ENCODE measurements around the gene SLC43A3. TPM values are rescaled to one million over a fixed set of nuclear protein-coding genes. Genes with fewer than 3 reads are reported as not detected.
"Not testable (repeated sequence)": the region's sequence is repeated elsewhere in the genome, so short reads cannot be mapped to it uniquely, and the experiment has no call there.

Gene SLC43A3
- polyA plus RNA-seq, 5 donors, result 36.9 to 47.7 (median 39.3) TPM

- no peak for DNase-seq
These were observed 18.9 kb downstream of the SLC43A3 start for GRCh38 chr11:57407941-57408475.

- no peak for DNase-seq
These were observed 19.7 kb downstream of the SLC43A3 start for GRCh38 chr11:57407010-57407920.

DNA sequence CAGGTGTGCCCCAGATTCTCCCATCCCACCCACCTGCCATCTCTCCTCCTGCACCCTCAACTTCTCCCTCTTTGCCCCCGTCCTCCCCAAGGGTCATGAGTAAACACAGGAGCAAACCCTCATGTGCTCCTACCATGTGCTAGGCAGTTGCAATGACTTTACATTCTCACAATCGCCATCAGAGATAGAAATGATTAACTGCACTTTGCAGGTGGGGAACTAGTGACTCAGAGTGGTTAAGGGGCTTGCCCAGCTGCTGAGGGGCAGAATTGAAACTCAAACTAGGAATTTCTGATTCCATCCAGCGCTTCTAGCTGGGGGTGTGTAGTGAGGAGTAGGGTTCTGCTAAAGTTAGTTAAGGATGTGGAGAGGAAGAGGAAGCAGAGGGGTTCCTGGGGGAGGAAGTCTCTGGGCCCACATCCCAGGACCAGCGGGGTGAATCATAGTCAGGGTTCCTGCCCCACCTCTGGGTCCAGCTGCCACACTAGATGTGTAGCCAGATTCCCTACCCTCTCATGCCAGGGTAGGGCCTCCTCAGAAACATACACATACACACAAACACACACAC is 20.5 kb downstream of the SLC43A3 start:
- no peak for DNase-seq

- DNase-seq, result no peak
These were observed 21.6 kb downstream of the SLC43A3 start for GRCh38 chr11:57405271-57405860.

GRCh38 chr11:57403802-57404147 is 23.1 kb downstream of the SLC43A3 start:
- no peak for DNase-seq

- DNase-seq, result not testable (repeated sequence)
These were observed 23.7 kb downstream of the SLC43A3 start for GRCh38 chr11:57403003-57403801.

DNA sequence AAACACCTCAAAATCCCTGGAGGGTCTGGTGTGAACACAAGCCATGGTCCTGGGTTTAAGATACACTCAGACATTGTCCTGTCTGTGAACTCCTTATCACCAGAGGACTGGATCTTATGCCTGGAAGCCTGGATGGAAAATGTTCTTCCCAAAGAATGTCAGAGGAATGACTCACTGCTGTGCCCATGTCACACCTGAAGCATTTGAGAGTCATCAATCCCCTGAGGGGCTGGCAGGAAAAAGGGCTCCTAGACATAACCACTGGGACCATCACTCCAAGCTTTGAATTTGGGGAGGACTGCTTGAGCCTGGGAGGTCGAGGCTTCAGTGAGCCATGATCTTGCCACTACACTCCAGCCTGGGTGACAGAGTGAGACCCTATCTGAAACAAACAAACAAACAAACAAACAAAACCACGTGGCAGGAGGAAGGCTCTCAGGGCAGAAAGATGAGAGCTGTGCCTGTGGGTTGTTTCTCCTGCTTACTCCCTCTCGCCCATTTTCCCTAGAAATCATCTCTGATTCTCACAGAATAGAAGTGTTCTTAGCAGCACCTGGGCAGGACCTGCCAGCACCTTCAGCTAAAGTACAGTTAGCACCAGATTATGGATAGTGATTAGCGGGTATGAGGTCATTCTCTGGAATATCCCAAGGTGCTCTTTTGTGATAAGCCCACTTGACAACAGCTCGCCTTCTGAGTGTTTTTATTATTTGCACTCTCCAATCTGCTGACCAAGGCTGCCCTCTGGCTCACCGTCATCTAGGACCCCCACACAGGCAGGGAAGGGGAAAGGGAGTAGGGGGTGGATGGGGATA is 24.5 kb downstream of the SLC43A3 start:
- DNase-seq, result no peak

GRCh38 chr11:57399972-57400578 is 26.8 kb downstream of the SLC43A3 start:
- DNase-seq, result no peak

DNA sequence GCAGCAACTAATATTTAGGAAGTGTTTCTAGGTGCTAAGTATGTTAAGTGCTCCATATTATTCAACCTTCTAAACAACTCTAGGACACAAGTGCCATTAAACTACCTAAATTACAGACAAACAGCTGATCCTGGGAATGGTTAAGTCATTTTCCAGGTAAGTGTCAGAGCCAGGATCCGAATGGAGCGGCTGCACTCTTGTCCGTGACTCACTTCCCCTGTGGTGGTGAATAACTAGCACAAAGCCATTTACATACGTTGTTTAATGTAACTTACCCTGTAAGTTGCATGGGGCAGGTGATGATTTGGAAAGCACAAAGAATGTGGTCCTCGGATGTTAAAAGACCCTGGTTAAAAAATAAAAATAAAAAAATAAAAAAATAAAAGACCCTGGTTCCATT is 27.7 kb downstream of the SLC43A3 start:
- no peak for DNase-seq

GRCh38 chr11:57397394-57397990 is 29.4 kb downstream of the SLC43A3 start:
- DNase-seq, result no peak

- no peak for DNase-seq
These were observed 30.2 kb downstream of the SLC43A3 start for GRCh38 chr11:57396744-57397143.

DNA sequence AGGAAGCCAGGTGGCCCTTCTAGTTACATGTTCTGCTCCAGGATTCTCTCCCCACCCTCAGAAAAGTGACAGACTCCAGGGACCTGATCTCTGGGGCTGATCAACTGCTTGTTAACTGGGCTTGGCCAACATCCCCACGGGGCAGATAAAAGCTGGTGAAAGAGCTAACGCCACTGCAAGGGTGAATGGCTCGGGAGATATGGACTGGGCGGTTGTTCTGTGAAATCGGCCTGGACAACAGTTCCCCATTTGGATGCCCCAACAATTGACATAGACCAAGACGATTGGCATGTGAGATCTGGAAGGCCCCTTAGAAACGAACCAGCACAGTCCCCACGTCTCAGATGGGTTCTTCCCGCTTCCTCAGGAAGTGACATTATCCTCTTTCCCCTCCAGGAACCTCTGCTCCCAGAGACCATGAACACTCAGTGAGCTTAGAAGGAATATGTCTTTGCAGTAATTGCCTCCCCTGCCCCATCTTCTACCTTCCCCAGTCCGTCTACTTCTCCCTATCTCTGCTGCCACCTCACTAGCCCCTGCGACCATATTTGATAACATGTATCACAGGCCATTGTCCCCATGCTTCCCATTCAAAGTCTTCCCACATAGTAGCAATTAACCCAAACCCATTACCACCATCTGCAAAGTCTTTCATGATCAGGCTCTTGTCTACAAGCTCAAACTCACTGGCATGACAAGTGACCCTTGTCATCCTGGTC is 30.9 kb downstream of the SLC43A3 start:
- no peak for DNase-seq

DNA sequence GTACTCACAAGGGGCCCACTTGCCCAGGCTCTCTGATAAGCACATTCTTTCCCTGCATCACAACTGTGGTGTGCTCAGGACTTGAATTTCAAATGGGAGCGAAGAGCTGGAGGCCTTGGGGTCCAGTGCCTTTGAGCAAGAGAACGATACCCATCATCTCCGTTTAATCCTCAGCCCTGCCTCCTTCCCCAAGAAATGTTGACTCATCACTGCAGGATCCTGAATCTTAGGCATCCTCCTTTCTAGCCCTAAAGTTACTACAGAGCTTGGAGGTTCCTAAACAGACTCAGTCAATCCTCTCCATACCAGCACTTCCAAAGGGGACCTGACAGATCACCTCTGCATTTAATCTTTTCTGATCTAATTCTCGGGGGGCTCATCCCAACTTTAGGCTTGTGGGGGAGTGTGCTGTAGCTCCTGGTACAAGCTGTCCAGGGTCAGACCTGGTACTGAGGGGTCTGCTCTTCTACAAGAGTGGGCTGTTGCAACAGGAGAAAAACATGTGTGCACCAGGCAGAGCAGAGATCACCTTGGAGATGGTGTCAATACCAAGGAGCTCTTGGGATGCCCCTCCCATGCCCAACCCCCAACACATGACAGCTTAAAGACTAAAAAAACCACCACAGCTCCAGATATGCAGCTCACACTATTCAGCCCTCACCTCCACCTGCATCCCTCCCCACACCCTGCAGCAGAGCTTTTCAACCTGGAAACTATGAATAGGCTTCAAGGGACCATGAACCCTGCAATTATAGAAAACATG is 32.5 kb downstream of the SLC43A3 start:
- DNase-seq, result no peak

- no peak for DNase-seq
These were observed 34.2 kb downstream of the SLC43A3 start for GRCh38 chr11:57392763-57393105.

DNA sequence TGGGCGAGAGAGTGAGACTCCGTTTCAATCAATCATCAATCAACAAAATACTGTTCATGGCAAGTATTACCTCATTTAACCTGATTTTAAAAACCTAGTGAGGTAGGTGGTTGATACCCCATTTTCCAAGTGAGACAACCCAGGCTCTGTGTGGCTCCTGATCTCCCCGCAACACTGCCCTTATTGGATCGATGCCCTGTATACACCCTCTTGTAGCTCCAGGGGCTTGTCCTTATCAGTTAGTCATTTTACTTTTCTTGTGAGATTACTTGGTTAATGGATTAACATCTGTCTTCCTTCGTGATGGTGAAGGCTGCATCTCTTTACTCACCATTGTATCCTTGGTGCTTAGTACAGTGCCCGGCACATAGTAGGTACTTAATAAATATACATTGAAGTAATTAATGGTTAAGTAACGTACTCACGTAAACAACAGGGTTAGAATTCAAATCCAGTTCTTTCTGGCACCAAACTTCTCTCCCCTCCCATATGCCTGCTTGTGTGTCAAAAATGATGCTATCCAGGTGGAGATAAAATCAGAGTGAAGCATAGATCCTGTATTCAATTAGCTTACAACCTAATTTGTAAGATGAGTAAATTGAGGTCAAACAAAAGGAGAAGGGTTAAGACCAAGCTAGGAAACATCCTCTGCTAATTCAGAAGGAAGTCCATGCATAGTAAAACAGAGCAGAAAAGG is 34.7 kb downstream of the SLC43A3 start:
- no peak for DNase-seq

- no peak for DNase-seq
These were observed 35.4 kb downstream of the SLC43A3 start for GRCh38 chr11:57391539-57391938.

DNA sequence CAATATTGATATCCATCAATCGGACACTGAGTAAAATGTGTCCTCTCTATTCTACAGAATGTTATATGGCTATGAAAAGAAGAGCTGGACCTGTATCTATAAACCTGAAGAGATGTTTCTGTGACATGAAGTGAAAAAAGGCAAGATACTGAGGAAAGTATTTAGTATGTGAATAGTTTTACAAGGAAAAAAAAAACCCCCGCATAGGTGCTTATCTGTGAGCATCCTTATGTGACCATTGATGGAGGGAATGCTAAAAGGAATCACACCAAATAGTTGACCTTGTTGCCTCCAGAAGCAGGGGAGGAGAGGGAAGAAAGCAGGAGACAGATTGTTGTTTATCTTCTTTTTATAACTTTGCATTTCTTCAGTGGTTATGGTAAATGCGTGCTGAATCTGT is 35.8 kb downstream of the SLC43A3 start:
- no peak for DNase-seq

DNA sequence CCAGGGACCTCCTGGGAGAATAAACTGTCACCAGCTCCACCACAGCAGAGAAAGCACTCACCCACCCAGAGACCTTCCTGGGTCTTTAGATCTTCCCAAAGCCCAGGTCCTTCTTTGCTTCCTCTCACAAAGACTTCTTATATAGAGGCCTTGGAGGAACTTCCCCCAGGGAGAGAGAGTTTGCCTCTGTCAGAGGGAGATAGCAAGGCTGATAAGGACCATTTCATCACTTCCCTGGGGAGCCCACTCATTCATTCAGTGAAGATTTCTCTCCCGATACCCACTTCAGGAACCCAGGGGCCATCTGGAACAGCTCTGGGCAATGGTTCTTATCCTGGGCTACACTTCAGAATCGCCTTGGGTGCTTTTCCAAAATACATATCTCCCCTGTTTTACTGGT is 36.4 kb downstream of the SLC43A3 start, which contains the start of gene PRG2:
Gene PRG2 (minus strand): TSS at position 116 of the 400 bp plus-strand sequence. CDS start 706 bp downstream, outside the sequence.
- no peak for DNase-seq

Measured in right lung (tissue), 5 donors.